GM12891 (cell line): ENCODE measurements around the gene SH2D3A.

ENCODE experiments used
- POLR2A ChIP-seq: IDR thresholded peaks from 2 replicates; pipeline ENCODE4 v1.6.1; 2011; ENCODE audit warnings: low read depth, low read length, control low read depth
- POLR2AphosphoS5 ChIP-seq: IDR thresholded peaks from 2 replicates; pipeline ENCODE4 v1.6.1; 2011; ENCODE audit warnings: low read depth, low read length, control low read depth

- TF ChIP-seq POLR2A = no peak
- TF ChIP-seq POLR2AphosphoS5 = no peak
Observed at GRCh38 chr19:6807291-6807690, 40.1 kb upstream of the SH2D3A start.
